HG03558 (cell line): Measurements from ENCODE around the gene CEP128.

ENCODE experiments used
- ATAC-seq: cut with Tn5 transposase; IDR thresholded peaks from one replicate; pipeline ENCODE4 v1.9.1; 2021; ENCODE audit warnings: moderate number of reproducible peaks; ENCODE audit not compliant: unreplicated experiment; ENCODE audit errors: extremely low read depth

Gene CEP128

DNA sequence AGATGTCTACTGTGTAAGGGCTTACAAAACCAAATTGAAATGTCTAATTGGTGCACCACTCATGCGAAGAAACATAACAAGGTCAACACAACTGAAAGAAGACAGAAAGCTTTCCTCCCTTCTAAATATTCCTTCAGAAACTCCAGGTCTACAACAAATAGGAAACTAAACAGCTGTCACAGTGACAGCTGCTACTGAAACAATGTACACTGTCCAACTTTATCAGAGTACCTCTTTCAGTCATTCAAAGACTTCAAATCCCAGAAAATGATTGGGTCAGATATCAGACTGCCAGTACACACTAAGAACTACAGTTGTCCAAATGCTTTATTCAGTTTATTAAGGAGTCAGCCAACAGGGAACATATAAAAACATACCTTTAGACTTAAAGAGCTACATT, 35.2 kb downstream of the CEP128 start:
- no peak for ATAC-seq

- no peak for ATAC-seq
Measured at GRCh38 chr14:80902608-80903007, 38.9 kb downstream of the CEP128 start.

DNA sequence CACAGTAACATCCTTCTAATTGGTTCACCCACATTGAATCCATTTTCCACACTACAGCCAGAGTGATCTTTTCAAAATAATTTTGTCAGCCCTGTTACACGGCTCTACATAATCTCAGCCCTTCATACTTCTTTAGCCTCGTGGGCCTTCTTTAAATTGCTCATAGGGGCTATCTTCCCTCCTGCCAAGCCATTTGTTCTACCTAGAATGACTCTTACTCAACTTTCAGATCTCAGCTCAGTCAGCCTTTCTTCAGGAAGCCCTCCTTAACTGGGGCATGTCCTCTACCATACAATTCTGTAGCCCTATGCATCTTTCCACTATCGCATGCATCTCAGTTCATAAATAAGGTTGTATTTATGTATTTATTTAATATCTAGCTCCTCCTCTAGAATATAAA, 39.7 kb downstream of the CEP128 start:
- ATAC-seq: no peak

DNA sequence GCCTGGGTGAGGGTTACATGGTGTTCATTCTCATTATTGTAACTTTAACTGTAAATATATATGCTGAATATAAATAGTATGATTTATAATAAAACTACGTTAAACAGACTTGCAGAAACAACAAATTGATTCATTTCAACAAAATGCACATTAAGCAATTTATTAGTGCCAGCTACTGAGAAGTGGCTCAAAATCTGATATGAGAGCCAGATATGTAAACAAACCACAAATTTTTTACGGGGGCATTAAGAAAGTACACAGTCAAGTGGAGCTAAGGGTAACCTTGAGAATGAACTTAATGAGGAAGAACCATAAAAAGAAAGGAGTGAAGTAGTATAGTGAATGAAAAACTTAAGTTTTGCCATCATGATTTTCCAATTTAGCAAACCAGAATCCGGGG, 40.3 kb downstream of the CEP128 start:
- ATAC-seq: no peak

DNA sequence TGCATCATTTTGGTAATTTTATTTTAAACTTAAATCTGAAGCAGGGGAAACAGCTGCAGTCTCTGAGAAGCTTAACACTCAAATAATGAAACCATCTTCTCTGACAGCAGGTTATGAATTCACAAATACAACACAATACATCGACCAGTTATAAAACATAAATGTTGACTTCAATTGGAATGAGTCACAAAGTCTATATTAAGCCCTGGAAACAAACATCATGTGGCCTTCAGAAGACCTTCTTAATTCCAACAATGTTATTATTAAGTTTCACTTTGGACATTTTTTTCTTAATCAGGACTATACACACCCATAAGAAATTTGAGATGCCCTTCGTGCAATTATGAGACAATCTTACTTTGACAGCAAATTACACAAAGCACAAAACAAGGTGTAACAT, 68.9 kb downstream of the CEP128 start:
- ATAC-seq: no peak

DNA sequence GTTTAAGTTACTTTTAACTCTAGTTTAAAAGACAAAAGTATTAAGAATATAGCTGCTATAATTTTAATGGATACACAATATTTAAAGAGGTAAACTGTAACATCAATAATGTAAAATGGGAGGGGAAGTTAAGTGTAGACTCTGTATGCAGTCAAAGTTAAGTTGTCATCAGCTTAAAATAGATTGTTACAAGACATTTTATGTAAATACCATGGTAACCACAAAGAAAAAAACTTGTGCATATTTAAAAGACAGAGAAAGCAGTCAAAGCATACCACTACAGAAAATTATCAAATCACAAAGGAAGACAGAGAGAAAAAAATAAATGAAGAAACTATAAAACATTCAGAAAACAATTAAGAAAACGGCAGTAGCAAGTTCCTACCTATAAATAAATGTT, 73.3 kb downstream of the CEP128 start:
- ATAC-seq: no peak

- no peak for ATAC-seq
Measured at GRCh38 chr14:80867798-80868197, 73.7 kb downstream of the CEP128 start.

GRCh38 chr14:80867091-80867490, 74.4 kb downstream of the CEP128 start:
- no peak for ATAC-seq

DNA sequence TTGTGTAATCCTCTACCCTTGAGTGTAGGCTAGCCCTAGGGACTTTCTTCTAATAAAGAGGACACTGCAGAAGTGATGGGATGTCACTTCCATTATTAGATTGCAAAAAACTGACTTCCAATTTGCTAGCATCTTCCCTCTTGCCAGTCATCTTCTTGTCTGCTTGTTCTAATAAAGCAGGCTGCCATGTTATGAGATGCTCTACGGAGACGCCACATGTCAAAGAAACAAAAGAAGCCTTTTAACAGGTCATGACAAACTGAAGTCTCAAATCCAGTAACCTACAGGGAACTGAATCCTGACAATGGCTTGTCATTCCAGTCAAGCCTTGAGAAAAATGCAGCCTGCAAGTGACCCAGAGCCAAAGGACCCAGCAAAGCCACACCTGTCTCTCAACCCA, 76.0 kb downstream of the CEP128 start:
- ATAC-seq: no peak

DNA sequence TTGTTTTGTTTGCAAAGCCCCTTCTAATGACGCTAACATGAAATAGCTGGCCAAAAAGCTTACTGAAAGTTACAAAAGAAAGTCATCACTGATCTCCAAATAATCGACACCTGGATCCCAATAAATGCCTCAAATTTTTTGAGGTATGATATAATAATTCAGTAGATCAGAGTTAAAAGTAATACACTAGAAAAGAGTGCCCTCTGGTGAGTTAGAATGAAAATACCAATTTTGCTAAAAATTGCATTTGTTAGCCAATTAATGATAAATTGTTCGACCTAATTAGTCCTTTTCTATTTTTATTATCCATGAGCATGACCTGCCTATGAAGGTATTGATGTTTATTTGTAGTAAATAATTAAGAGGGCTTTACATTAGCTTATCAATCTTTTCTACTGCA, 78.6 kb downstream of the CEP128 start:
- no peak for ATAC-seq

- ATAC-seq: no peak
Measured at GRCh38 chr14:80862541-80862940, 79.0 kb downstream of the CEP128 start.

GRCh38 chr14:80850197-80850814, 91.2 kb downstream of the CEP128 start:
- ATAC-seq: no peak

GRCh38 chr14:80847070-80847469, 94.5 kb downstream of the CEP128 start:
- ATAC-seq: no peak

DNA sequence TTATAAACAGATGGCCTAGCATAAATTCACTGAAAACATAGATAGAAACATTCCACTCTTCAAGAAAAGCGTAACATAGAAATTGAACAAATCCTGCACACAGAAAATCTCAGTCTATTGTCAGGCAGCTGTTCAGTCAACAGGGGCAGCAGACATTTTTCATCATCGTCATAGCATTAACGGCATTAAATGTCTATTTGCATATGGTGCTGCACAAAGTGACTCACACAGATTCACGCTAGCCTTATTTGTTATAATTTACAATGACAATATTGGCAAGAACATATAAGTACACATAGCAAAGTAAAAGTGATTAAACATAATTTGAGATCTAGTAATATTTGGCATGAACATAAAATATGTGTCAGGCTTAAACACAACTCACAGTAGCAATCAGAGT, 95.7 kb downstream of the CEP128 start:
- ATAC-seq: no peak

GRCh38 chr14:80844872-80845271, 96.7 kb downstream of the CEP128 start:
- no peak for ATAC-seq

- ATAC-seq: no peak
Measured at GRCh38 chr14:80839743-80840142, 101.8 kb downstream of the CEP128 start.

- no peak for ATAC-seq
Measured at GRCh38 chr14:80809663-80810062, 131.9 kb downstream of the CEP128 start.

- ATAC-seq: no peak
Measured at GRCh38 chr14:80805136-80805535, 136.4 kb downstream of the CEP128 start.

- no peak for ATAC-seq
Measured at GRCh38 chr14:80798878-80799277, 142.7 kb downstream of the CEP128 start.

DNA sequence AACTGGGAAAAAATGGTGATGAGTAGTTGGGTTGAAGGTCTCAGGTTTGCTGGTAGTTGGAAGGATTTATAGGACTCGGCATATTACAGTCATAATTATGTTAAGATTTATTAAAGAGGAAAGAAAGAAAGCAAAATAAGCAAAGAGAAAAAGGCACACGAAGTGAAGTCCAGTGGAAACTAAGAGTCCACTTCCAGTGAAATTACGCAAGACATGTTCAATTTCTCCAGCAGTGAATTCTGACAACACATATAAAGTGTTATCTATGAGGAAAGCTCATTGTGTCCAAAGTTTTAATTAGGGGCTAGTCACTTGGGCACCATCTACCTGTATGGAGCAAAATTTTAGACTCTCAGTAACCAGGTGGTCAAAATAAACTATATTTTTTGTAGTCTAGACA, 143.3 kb downstream of the CEP128 start:
- no peak for ATAC-seq

- ATAC-seq: no peak
Measured at GRCh38 chr14:80792771-80793170, 148.8 kb downstream of the CEP128 start.

DNA sequence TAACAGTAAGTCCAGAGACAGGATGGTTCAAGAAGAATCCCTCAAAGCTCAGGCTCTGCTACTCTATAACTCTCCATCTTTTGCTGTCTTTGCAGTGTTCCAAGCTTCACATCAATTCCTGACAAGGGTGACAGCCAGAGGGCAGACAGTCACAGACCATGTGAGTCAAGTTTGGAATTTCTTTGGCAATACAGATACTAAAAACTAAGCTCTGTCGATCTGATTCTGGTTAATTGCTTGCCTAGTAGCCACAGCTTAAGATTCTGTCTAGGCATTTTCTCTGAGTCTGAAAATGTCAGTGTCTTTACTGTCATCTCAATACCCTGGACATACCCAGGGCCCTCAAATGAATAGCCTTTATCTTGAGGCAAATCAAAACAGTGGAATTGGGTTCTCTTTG, 153.7 kb downstream of the CEP128 start:
- no peak for ATAC-seq

GRCh38 chr14:80784820-80785219, 156.7 kb downstream of the CEP128 start:
- ATAC-seq: no peak
